Mesenchymal stem cell (in vitro differentiated cells and primary cell): Measurements from ENCODE around the gene ARHGAP33.

Experiments used
- DNase-seq: peaks from one replicate; pipeline ENCODE4 v3.0.0-alpha.2; 2013
- H2AFZ ChIP-seq: one replicate; pipeline ENCODE4 v1.6.1; 2013; ENCODE audit warnings: low read depth, mild to moderate bottlenecking, control low read depth, inconsistent platforms, low read length, moderate library complexity
- H2AK5ac ChIP-seq: 2 replicates; pipeline ENCODE4 v1.6.1; 2013; ENCODE audit warnings: low read length, moderate library complexity, mild to moderate bottlenecking, inconsistent platforms; ENCODE audit not compliant: severe bottlenecking
- H2BK120ac ChIP-seq: one replicate; pipeline ENCODE4 v1.6.1; 2013; ENCODE audit warnings: low read depth, mild to moderate bottlenecking, inconsistent platforms, low read length, moderate library complexity
- H2BK12ac ChIP-seq, 2 experiments: one replicate each; pipeline ENCODE4 v1.6.1; 2013; ENCODE audit warnings: inconsistent platforms in 2 of 2, low read length in 2 of 2, mild to moderate bottlenecking in 2 of 2, moderate library complexity in 2 of 2, control low read depth in 1 of 2
- H2BK15ac ChIP-seq: one replicate; pipeline ENCODE4 v1.6.1; 2013; ENCODE audit warnings: mild to moderate bottlenecking, low read depth, inconsistent platforms; ENCODE audit not compliant: poor library complexity, severe bottlenecking
- H2BK5ac ChIP-seq: 2 replicates; pipeline ENCODE4 v1.6.1; 2013; ENCODE audit warnings: low read depth, mild to moderate bottlenecking, low read length, control low read depth, inconsistent platforms; ENCODE audit not compliant: poor library complexity, severe bottlenecking
- H3K14ac ChIP-seq, 2 experiments: one replicate each; pipeline ENCODE4 v1.6.1; 2013; ENCODE audit warnings: inconsistent platforms in 2 of 2, low read length in 2 of 2, control low read depth in 1 of 2, mild to moderate bottlenecking in 1 of 2, moderate library complexity in 1 of 2
- H3K18ac ChIP-seq, 2 experiments: one replicate each; pipeline ENCODE4 v1.6.1; 2013; ENCODE audit warnings: inconsistent platforms in 2 of 2, low read length in 2 of 2, control low read depth in 1 of 2, low read depth in 1 of 2, mild to moderate bottlenecking in 1 of 2
- H3K23ac ChIP-seq, 2 experiments: one replicate each; pipeline ENCODE4 v1.6.1; 2013; ENCODE audit warnings: inconsistent platforms in 2 of 2, low read length in 2 of 2, mild to moderate bottlenecking in 2 of 2, moderate library complexity in 2 of 2, control low read depth in 1 of 2
- H3K27ac ChIP-seq: 2 replicates; pipeline ENCODE4 v1.5.1; 2013; ENCODE audit warnings: mild to moderate bottlenecking, moderate library complexity, low read length, control low read depth, inconsistent platforms; ENCODE audit not compliant: poor library complexity, severe bottlenecking
- H3K27me3 ChIP-seq, 2 experiments: 2 replicates each; pipeline versions ENCODE4 v1.6.1 to v1.7.0; 2013; ENCODE audit warnings: low read length in 2 of 2, mild to moderate bottlenecking in 2 of 2, moderate library complexity in 2 of 2, control low read depth in 1 of 2, inconsistent platforms in 1 of 2; ENCODE audit not compliant: control insufficient read depth in 1 of 2, insufficient read depth in 1 of 2
- H3K36me3 ChIP-seq, 2 experiments: 2 replicates each; pipeline versions ENCODE4 v1.6.1 to v1.7.0; 2013; ENCODE audit warnings: low read length in 2 of 2, control low read depth in 1 of 2, inconsistent platforms in 1 of 2, low read depth in 1 of 2, mild to moderate bottlenecking in 1 of 2; ENCODE audit not compliant: insufficient read depth in 2 of 2, control insufficient read depth in 1 of 2
- H3K4ac ChIP-seq, 2 experiments: one replicate each; pipeline ENCODE4 v1.6.1; 2013; ENCODE audit warnings: inconsistent platforms in 2 of 2, low read length in 2 of 2, mild to moderate bottlenecking in 2 of 2, moderate library complexity in 2 of 2, control low read depth in 1 of 2, low read depth in 1 of 2
- H3K4me1 ChIP-seq: 2 replicates; pipeline ENCODE4 v1.6.1; 2013; ENCODE audit warnings: low read depth, low read length, control low read depth; ENCODE audit not compliant: control insufficient read depth, insufficient read depth
- H3K4me2 ChIP-seq: 2 replicates; pipeline ENCODE4 v1.6.1; 2013; ENCODE audit warnings: low read length, mild to moderate bottlenecking, inconsistent platforms; ENCODE audit not compliant: poor library complexity, severe bottlenecking
- H3K4me3 ChIP-seq, 2 experiments: 2 replicates each; pipeline versions ENCODE4 v1.5.1 to v1.7.0; 2013; ENCODE audit warnings: low read length in 2 of 2, mild to moderate bottlenecking in 2 of 2, control low read depth in 1 of 2, low read depth in 1 of 2; ENCODE audit not compliant: insufficient read depth in 1 of 2
- H3K79me1 ChIP-seq: replicated peaks from 2 replicates; pipeline ENCODE4 v1.6.1; 2013; ENCODE audit warnings: mild to moderate bottlenecking, control low read depth, low read length, inconsistent platforms; ENCODE audit not compliant: poor library complexity, severe bottlenecking
- H3K9ac ChIP-seq: 2 replicates; pipeline ENCODE4 v1.7.0; 2013; ENCODE audit warnings: mild to moderate bottlenecking, low read length, moderate library complexity
- H3K9me3 ChIP-seq: 2 replicates; pipeline ENCODE4 v1.7.0; 2013; ENCODE audit warnings: mild to moderate bottlenecking, low read length; ENCODE audit not compliant: control insufficient read depth
- H4K8ac ChIP-seq: one replicate; pipeline ENCODE4 v1.6.1; 2013; ENCODE audit warnings: inconsistent platforms, mild to moderate bottlenecking, low read length, moderate library complexity
- H4K91ac ChIP-seq: one replicate; pipeline ENCODE4 v1.6.1; 2013; ENCODE audit warnings: mild to moderate bottlenecking, low read length, inconsistent platforms
- WGBS: methylation state at CpG from one replicate; pipeline ENCODE4 v1.1.7; 2013; ENCODE audit warnings: mixed read lengths; 5-methylcytosine and 5-hydroxymethylcytosine counted together

ARHGAP33 gene

DNA sequence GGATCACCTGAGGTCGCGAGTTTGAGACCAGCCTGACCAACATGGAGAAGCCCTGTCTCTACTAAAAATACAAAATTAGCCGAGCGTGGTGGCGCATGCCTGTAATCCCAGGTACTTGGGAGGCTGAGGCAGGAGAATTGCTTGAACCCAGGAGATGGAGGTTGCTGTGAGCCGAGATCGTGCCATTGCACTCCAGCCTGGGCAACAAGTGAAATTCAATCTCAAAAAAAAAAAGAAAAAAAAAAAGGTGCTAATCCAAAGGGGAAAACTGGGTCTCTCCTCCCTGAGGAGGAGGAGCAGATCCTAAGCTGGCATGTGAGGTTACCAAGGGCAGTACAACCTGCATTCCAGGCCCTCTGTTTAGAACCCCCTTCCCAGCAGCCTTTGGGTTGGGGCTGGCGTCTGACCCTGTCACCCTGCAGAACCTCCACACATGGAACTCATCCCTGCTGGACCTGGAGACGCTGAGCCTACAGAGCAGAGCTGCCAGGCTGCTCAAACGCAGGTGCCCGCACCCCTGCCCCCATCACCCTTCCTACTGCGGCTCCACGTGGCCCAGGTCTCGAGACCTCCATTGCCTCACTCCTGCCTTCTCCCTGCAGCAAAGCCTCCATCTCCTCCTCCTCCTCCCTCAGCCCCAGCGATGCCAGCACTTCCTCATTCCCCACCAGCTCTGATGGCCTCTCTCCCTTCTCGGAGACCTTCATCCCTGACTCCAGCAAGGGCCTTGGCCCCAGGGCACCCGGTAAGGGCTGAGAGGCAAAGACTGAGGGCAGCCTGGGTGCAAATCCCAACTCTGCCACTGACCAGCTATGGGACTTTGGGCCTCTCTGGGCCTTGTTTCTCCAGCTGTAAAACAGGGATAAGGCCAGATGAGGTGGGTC lies 10.7 kb upstream of the ARHGAP33 start:
- Histone ChIP-seq H4K8ac (no peak overlapping the region), H3K23ac (no peak overlapping the region), H3K79me1 (peaks cover 30% of the 10 kb centered on the region), H3K27me3 (no peaks in the 10 kb centered on the region), H3K4ac (no peak overlapping the region), H3K18ac (no peak overlapping the region), H3K4me3 (no peak overlapping the region), H2AFZ (no peak overlapping the region), H2AK5ac (no peak overlapping the region), H3K9ac (no peak overlapping the region), H2BK5ac (no peak overlapping the region), H2BK120ac (no peak overlapping the region), H3K4me2 (no peak overlapping the region), H3K27ac (no peak overlapping the region), H2BK12ac (no peak overlapping the region), H4K91ac (no peak overlapping the region), H3K14ac (no peak overlapping the region), H3K9me3 (no peaks in the 10 kb centered on the region), H3K36me3 (peaks cover 60 to 67% of the 10 kb centered on the region in 2 experiments), H2BK15ac (no peak overlapping the region), H3K4me1 (peaks cover 19% of the 10 kb centered on the region)
- DNase-seq = no peak
- WGBS = 98% methylated on average over 15 of the region's 17 CpGs

- Histone ChIP-seq H3K23ac (no peak overlapping the region), H3K4me1 (peaks cover 12% of the 10 kb centered on the region), H3K9me3 (no peaks in the 10 kb centered on the region), H4K8ac (no peak overlapping the region), H4K91ac (no peak overlapping the region), H2BK5ac (no peak overlapping the region), H2AFZ (no peak overlapping the region), H2BK12ac (no peak overlapping the region), H3K14ac (no peak overlapping the region), H3K4me2 (no peak overlapping the region), H3K4ac (no peak overlapping the region), H2AK5ac (no peak overlapping the region), H3K27me3 (no peaks in the 10 kb centered on the region), H3K27ac (no peak overlapping the region), H3K18ac (no peak overlapping the region), H2BK15ac (no peak overlapping the region), H3K9ac (no peak overlapping the region), H3K4me3 (no peak overlapping the region), H3K36me3 (peaks cover 43 to 53% of the 10 kb centered on the region in 2 experiments), H3K79me1 (peaks cover 18% of the 10 kb centered on the region), H2BK120ac (no peak overlapping the region)
- WGBS = 92% methylated on average over 7 of the region's 11 CpGs
- no peak for DNase-seq
These were observed 8.7 kb upstream of the ARHGAP33 start for GRCh38 chr19:35766571-35767104.

DNA sequence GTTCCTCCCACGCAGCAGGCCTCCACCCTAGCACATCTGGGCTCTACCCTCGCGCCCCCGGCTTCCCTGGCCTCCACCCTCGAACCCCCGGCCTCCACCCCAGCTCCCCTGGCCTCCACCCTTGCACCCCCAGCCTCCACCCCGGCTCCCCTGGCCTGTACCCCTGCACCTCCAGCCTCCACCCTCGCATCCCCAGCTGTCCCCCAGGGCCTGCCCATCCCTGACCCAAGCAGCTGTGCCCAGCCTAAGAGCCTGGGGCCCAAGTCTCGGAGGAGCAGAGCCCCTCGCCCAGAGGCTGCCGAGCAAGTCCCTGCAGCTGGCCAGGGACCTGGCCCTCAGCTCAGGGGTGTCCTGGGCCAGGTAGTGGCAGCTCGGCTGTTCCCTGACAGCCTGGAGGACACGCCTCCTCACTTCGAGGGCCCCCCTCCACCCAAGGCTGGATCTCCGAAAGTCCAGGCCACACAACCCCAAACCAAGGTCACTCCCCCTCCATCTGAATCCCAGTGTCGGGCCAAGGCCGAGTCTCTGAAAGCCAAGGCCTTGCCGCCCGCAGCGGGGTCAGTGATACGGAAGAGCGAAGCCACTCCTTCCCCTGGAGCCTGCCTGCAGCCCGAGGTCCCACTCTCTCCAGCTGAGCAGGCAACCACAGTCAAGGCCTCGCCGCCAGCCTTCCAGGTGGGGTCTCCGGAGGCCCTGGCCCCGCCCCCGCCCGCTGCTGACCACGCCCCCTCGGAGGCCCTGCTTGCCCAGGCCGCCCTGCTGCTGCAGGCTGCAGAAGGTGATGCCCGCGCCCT lies 7.9 kb upstream of the ARHGAP33 start:
- no peaks in the 10 kb centered on the region for H3K9me3 ChIP-seq
- H2BK120ac ChIP-seq = no peak overlapping the region
- no peak overlapping the region for H2AFZ ChIP-seq
- no peak overlapping the region for H3K23ac ChIP-seq
- no peaks in the 10 kb centered on the region for H3K27me3 ChIP-seq
- no peak overlapping the region for H4K8ac ChIP-seq
- no peak overlapping the region for H3K14ac ChIP-seq
- H3K79me1 ChIP-seq = peaks cover 12% of the 10 kb centered on the region
- no peak for DNase-seq
- H3K27ac ChIP-seq = no peak overlapping the region
- no peak overlapping the region for H2BK15ac ChIP-seq
- WGBS = 67% methylated on average over 34 of the region's 34 CpGs
- no peak overlapping the region for H3K4me3 ChIP-seq
- H2BK12ac ChIP-seq = no peak overlapping the region
- H2BK5ac ChIP-seq = no peak overlapping the region
- no peak overlapping the region for H3K9ac ChIP-seq
- peaks cover 35 to 46% of the 10 kb centered on the region in 2 experiments for H3K36me3 ChIP-seq
- H4K91ac ChIP-seq = no peak overlapping the region
- H3K4me1 ChIP-seq = peaks cover 12% of the 10 kb centered on the region
- no peak overlapping the region for H3K4me2 ChIP-seq
- H3K18ac ChIP-seq = no peak overlapping the region
- no peak overlapping the region for H2AK5ac ChIP-seq
- no peak overlapping the region for H3K4ac ChIP-seq

- Histone ChIP-seq H3K14ac (no peak overlapping the region), H2AFZ (no peak overlapping the region)
These were observed 7.3 kb upstream of the ARHGAP33 start for GRCh38 chr19:35768082-35768421.

More at GRCh38 chr19:35768082-35768421, 7.3 kb upstream of the ARHGAP33 start:
- no peak overlapping the region for H3K23ac ChIP-seq
- H3K4me1 ChIP-seq = peaks cover 12% of the 10 kb centered on the region
- H3K4ac ChIP-seq = no peak overlapping the region
- no peak for DNase-seq
- H3K4me2 ChIP-seq = no peak overlapping the region
- no peak overlapping the region for H3K4me3 ChIP-seq
- H3K18ac ChIP-seq = no peak overlapping the region
- no peaks in the 10 kb centered on the region for H3K9me3 ChIP-seq
- no peaks in the 10 kb centered on the region for H3K27me3 ChIP-seq
- peaks cover 35 to 46% of the 10 kb centered on the region in 2 experiments for H3K36me3 ChIP-seq
- no peak overlapping the region for H2BK120ac ChIP-seq
- H4K8ac ChIP-seq = no peak overlapping the region
- no peak overlapping the region for H2BK12ac ChIP-seq
- 76% methylated on average over 15 of the region's 15 CpGs for WGBS
- no peak overlapping the region for H4K91ac ChIP-seq
- H3K9ac ChIP-seq = no peak overlapping the region
- H2AK5ac ChIP-seq = no peak overlapping the region
- no peak overlapping the region for H3K27ac ChIP-seq
- H3K79me1 ChIP-seq = peaks cover 12% of the 10 kb centered on the region
- no peak overlapping the region for H2BK15ac ChIP-seq
- no peak overlapping the region for H2BK5ac ChIP-seq
